HepG2 (cell line): ENCODE results near the gene TGFBRAP1. TPM values are rescaled to one million over a fixed set of nuclear protein-coding genes. Genes with fewer than 3 reads are reported as not detected.

Experiments
- ARID2 ChIP-seq: sonication (generic); formaldehyde crosslinking; IDR thresholded peaks from 2 replicates; pipeline ENCODE4 v1.8.1; 2022; ENCODE audit warnings: mild to moderate bottlenecking, missing genetic modification reagents, borderline replicate concordance
- CBFB ChIP-seq: sonication (generic); formaldehyde crosslinking; IDR thresholded peaks from 2 replicates; pipeline ENCODE4 v1.4.0; 2020; ENCODE audit warnings: missing genetic modification reagents
- CREB1 ChIP-seq, 2 experiments: fragments of 450-650 bp in 1 of 2; IDR thresholded peaks; 2 replicates each; pipeline ENCODE4 v1.6.1; 2016 to 2017; ENCODE audit warnings: control low read depth in 1 of 2, mild to moderate bottlenecking in 1 of 2, missing compliant biosample characterization in 1 of 2, missing genetic modification characterization in 1 of 2
- FLYWCH1 ChIP-seq: sonication (generic); formaldehyde crosslinking; IDR thresholded peaks from 2 replicates; pipeline ENCODE4 v1.8.1; 2023; ENCODE audit warnings: mild to moderate bottlenecking, missing genetic modification reagents
- FOXK2 ChIP-seq: fragments of 450-650 bp; IDR thresholded peaks from 2 replicates; pipeline ENCODE4 v1.6.1; 2016
- HOXA3 ChIP-seq: sonication (generic); formaldehyde crosslinking; IDR thresholded peaks from 2 replicates; pipeline ENCODE4 v1.5.0; 2020; ENCODE audit warnings: missing genetic modification reagents
- HOXA5 ChIP-seq: sonication (generic); formaldehyde crosslinking; IDR thresholded peaks from 2 replicates; pipeline ENCODE4 v1.4.0; 2020; ENCODE audit warnings: missing genetic modification reagents
- NONO ChIP-seq, 2 experiments: fragments of 450-650 bp in 1 of 2; sonication (generic) in 1 of 2; formaldehyde crosslinking in 1 of 2; IDR thresholded peaks in 1 of 2; conservative IDR thresholded peaks in 1 of 2; 2 replicates each; pipeline versions ENCODE4 v1.6.1 to v1.8.0; 2017 to 2022; ENCODE audit warnings: mild to moderate bottlenecking in 1 of 2, missing genetic modification reagents in 1 of 2, moderate library complexity in 1 of 2
- PAX8 ChIP-seq: sonication (generic); formaldehyde crosslinking; IDR thresholded peaks from 2 replicates; pipeline ENCODE4 v1.8.0; 2022; ENCODE audit warnings: mild to moderate bottlenecking, missing genetic modification reagents, borderline replicate concordance
- PCBP2 ChIP-seq: fragments of 200-400 bp; formaldehyde crosslinking; optimal IDR thresholded peaks from 2 replicates; pipeline ENCODE3; 2018; ENCODE audit warnings: low read length, low read depth; ENCODE audit not compliant: poor library complexity, severe bottlenecking
- RFX1 ChIP-seq: fragments of 450-650 bp; IDR thresholded peaks from 2 replicates; pipeline ENCODE4 v1.6.1; 2017
- TARDBP ChIP-seq: sonication (generic); formaldehyde crosslinking; IDR thresholded peaks from 2 replicates; pipeline ENCODE4 v1.8.0; 2022; ENCODE audit warnings: mild to moderate bottlenecking, missing genetic modification reagents
- ZNF547 ChIP-seq: sonication (generic); formaldehyde crosslinking; IDR thresholded peaks from 2 replicates; pipeline ENCODE4 v1.5.1; 2020; ENCODE audit warnings: mild to moderate bottlenecking, missing genetic modification reagents
- ZNF556 ChIP-seq: sonication (generic); formaldehyde crosslinking; IDR thresholded peaks from 2 replicates; pipeline ENCODE4 v1.4.0; 2020; ENCODE audit warnings: mild to moderate bottlenecking, missing genetic modification reagents, borderline replicate concordance
- ZNF558 ChIP-seq: sonication (generic); formaldehyde crosslinking; IDR thresholded peaks from 2 replicates; pipeline ENCODE4 v1.9.0; 2022; ENCODE audit warnings: mild to moderate bottlenecking, missing genetic modification reagents, borderline replicate concordance
- ZNF570 ChIP-seq: sonication (generic); formaldehyde crosslinking; IDR thresholded peaks from 2 replicates; pipeline ENCODE4 v1.4.0; 2020; ENCODE audit warnings: mild to moderate bottlenecking, missing genetic modification reagents, borderline replicate concordance
- ZNF839 ChIP-seq: sonication (generic); formaldehyde crosslinking; IDR thresholded peaks from 2 replicates; pipeline ENCODE4 v1.4.0; 2020; ENCODE audit warnings: missing genetic modification reagents, mild to moderate bottlenecking, borderline replicate concordance
- ZNF891 ChIP-seq: sonication (generic); formaldehyde crosslinking; IDR thresholded peaks from 2 replicates; pipeline ENCODE4 v1.5.0; 2020; ENCODE audit warnings: mild to moderate bottlenecking, missing genetic modification reagents
- polyA plus RNA-seq, 8 experiments: library from polyadenylated mRNA; depleted of rRNA in 3 of 8; stranded (reverse) in 7 of 8; unstranded in 1 of 8; fragments of >200 nt; fragmentation: Illumina TruSeq in 4 of 8; extraction: Trizol in 4 of 8; gene quantifications; 2 replicates each; pipeline versions ENCODE4 v1.2.1 to v1.2.3, GENCODE V29; 2011 to 2016; ENCODE audit warnings: low read depth in 4 of 8, missing spikeins in 1 of 8, mixed read lengths in 1 of 8; ENCODE audit not compliant: insufficient read depth in 1 of 8
- total RNA-seq, 5 experiments: library from RNA; depleted of rRNA; stranded (reverse); fragments of >200 nt; fragmentation: Illumina TruSeq; extraction: Trizol; gene quantifications; 2 replicates each; pipeline ENCODE4 v1.2.3, GENCODE V29; 2016; ENCODE audit warnings: low read depth in 1 of 5
- TF ChIP-seq, protein P1 (sequence below): sonication (generic); formaldehyde crosslinking; IDR thresholded peaks from 2 replicates; pipeline ENCODE4 v1.5.0; 2020; ENCODE audit warnings: missing genetic modification reagents, mild to moderate bottlenecking, borderline replicate concordance
- TF ChIP-seq, protein P2 (sequence below): sonication (generic); formaldehyde crosslinking; IDR thresholded peaks from 2 replicates; pipeline ENCODE4 v1.4.0; 2020; ENCODE audit warnings: mild to moderate bottlenecking, low read depth, missing genetic modification reagents
- TF ChIP-seq, protein P3 (sequence below): sonication (generic); formaldehyde crosslinking; IDR thresholded peaks from 2 replicates; pipeline ENCODE4 v1.8.0; 2022; ENCODE audit warnings: low read depth, missing genetic modification reagents
- TF ChIP-seq, protein P4 (sequence below): fragments of 450-650 bp; IDR thresholded peaks from 2 replicates; pipeline ENCODE4 v1.6.1; 2017
- TF ChIP-seq, protein P5 (sequence below): sonication (generic); formaldehyde crosslinking; IDR thresholded peaks from 2 replicates; pipeline ENCODE4 v1.4.0; 2020; ENCODE audit warnings: missing genetic modification reagents

The TGFBRAP1 gene
- total and polyA plus RNA-seq, 2 of the 13 experiments (the other 11 are each of a cell fraction or from before 2014, with no cell fraction given): 12.7 to 22.9 TPM

DNA sequence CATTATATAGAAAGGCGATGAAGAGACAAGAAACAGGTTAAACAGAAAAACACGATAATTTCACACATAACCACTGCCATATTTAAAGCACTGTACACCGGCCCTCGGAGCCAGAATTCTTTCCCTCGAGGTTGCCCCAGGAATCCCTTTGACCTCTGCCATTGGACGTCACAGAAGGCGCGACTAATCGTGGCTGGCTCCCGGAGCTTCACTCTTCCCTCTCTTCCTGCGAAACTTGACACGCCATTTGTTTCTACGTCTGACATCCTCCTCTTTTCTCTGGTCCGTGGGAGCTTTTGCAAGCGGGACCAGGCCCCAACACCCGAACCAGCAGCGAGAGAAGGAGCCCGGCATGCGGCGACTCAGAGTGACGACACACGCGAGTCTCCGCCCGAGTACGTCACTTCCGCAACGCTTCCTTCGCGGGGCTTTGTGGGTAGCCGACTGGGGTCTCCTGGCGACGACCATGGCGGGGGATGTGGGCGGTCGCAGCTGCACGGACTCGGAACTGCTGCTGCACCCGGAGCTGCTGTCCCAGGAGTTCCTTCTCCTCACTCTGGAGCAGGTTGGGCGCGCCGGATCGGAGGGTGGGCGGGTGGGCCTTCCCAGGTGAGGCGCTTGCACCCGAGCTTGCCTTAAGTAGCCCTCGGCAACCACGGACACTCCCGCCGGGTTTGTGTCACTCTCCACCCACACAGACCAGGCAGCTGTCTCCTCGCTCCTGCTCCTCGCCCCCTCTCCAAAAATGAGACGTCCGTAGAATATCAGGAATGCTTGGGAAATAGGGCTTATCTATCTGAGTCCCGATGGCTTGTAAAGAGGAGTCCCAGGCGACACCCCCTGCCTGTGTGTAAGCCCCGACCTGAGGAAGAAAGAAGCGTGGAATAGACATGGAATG lies 7.8 kb upstream of the TGFBRAP1 start, which contains the start of gene C2orf49 (continued):
- TF ChIP-seq, protein P1, sequence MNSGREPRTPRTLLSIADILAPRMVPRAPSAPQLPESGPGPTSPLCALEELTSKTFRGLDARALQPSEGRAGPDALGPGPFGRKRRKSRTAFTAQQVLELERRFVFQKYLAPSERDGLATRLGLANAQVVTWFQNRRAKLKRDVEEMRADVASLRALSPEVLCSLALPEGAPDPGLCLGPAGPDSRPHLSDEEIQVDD: no peak
- TF ChIP-seq, protein P2, sequence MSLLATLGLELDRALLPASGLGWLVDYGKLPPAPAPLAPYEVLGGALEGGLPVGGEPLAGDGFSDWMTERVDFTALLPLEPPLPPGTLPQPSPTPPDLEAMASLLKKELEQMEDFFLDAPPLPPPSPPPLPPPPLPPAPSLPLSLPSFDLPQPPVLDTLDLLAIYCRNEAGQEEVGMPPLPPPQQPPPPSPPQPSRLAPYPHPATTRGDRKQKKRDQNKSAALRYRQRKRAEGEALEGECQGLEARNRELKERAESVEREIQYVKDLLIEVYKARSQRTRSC: no peak
- peak; percentile 62 for TF ChIP-seq FOXK2
- TF ChIP-seq HOXA3 (CRISPR knock-in tag): peak; percentile 98
- TF ChIP-seq ZNF547 (CRISPR knock-in tag): peak; percentile 91
- no peak for TF ChIP-seq PCBP2
- TF ChIP-seq PAX8 (CRISPR knock-in tag): 0 out of 2 replicates have a peak, but pooled peaks have one; percentile 64
- 0 out of 2 replicates have a peak, but pooled peaks have one; percentile 16 for TF ChIP-seq ZNF570 (CRISPR knock-in tag)
- TF ChIP-seq, protein P3, sequence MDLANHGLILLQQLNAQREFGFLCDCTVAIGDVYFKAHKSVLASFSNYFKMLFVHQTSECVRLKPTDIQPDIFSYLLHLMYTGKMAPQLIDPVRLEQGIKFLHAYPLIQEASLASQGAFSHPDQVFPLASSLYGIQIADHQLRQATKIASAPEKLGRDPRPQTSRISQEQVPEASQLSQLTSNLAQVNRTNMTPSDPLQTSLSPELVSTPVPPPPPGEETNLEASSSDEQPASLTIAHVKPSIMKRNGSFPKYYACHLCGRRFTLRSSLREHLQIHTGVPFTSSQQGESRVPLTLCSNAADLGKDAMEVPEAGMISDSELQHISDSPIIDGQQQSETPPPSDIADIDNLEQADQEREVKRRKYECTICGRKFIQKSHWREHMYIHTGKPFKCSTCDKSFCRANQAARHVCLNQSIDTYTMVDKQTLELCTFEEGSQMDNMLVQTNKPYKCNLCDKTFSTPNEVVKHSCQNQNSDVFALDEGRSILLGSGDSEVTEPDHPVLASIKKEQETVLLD (CRISPR knock-in tag): no peak
- TF ChIP-seq, protein P4, sequence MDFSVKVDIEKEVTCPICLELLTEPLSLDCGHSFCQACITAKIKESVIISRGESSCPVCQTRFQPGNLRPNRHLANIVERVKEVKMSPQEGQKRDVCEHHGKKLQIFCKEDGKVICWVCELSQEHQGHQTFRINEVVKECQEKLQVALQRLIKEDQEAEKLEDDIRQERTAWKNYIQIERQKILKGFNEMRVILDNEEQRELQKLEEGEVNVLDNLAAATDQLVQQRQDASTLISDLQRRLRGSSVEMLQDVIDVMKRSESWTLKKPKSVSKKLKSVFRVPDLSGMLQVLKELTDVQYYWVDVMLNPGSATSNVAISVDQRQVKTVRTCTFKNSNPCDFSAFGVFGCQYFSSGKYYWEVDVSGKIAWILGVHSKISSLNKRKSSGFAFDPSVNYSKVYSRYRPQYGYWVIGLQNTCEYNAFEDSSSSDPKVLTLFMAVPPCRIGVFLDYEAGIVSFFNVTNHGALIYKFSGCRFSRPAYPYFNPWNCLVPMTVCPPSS: no peak
- TF ChIP-seq CREB1 (IDR thresholded peaks at IDR 0.05): peak; percentile 99
- peak; percentile 99 for TF ChIP-seq CREB1 (CRISPR knock-in tag; IDR thresholded peaks at IDR 0.05)
- TF ChIP-seq, protein P5, sequence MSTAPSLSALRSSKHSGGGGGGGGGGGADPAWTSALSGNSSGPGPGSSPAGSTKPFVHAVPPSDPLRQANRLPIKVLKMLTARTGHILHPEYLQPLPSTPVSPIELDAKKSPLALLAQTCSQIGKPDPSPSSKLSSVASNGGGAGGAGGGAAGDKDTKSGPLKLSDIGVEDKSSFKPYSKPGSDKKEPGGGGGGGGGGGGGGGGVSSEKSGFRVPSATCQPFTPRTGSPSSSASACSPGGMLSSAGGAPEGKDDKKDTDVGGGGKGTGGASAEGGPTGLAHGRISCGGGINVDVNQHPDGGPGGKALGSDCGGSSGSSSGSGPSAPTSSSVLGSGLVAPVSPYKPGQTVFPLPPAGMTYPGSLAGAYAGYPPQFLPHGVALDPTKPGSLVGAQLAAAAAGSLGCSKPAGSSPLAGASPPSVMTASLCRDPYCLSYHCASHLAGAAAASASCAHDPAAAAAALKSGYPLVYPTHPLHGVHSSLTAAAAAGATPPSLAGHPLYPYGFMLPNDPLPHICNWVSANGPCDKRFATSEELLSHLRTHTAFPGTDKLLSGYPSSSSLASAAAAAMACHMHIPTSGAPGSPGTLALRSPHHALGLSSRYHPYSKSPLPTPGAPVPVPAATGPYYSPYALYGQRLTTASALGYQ: no peak
- TF ChIP-seq RFX1: peak; percentile 74
- no peak for TF ChIP-seq FLYWCH1 (CRISPR knock-in tag)
- TF ChIP-seq ARID2 (CRISPR knock-in tag): peak; percentile 58; the same call in 1 of the 2 replicates
- TF ChIP-seq CBFB: peak; percentile 87
- TF ChIP-seq ZNF558 (CRISPR knock-in tag): no peak
- TF ChIP-seq ZNF556 (CRISPR knock-in tag): peak; percentile 70; the same call in 1 of the 2 replicates
- peak; percentile 68; the same call in 1 of the 2 replicates for TF ChIP-seq ZNF891 (CRISPR knock-in tag)
- peak; percentile 82 for TF ChIP-seq TARDBP (CRISPR knock-in tag)
- no peak for TF ChIP-seq NONO (IDR thresholded peaks at IDR 0.05)
- peak; percentile 66 for TF ChIP-seq NONO (CRISPR knock-in tag; conservative IDR thresholded peaks at IDR 0.05)
- no peak for TF ChIP-seq HOXA5 (CRISPR knock-in tag)
- peak; percentile 77; the same call in 1 of the 2 replicates for TF ChIP-seq ZNF839 (CRISPR knock-in tag)
